Adrenal gland (tissue), 5 donors: ENCODE measurements around the gene OSBPL6.

Experiments
- CTCF ChIP-seq, 6 experiments: fragments of 450-650 bp in 4 of 6; fragments of 200-600 bp in 2 of 6; sonication (generic) in 1 of 6; IDR thresholded peaks; 1 replicate in 5 of 6; 2 replicates in 1 of 6; pipeline versions ENCODE4 v1.5.1 to v1.8.0; 2016 to 2021; ENCODE audit warnings: antibody characterized with exemption in 6 of 6, mild to moderate bottlenecking in 2 of 6, moderate library complexity in 1 of 6
- POLR2A ChIP-seq, 2 donors: fragments of 450-650 bp; IDR thresholded peaks; one replicate each; pipeline ENCODE4 v1.6.1; 2017; ENCODE audit warnings: antibody characterized with exemption in 2 of 2, mild to moderate bottlenecking in 2 of 2, moderate library complexity in 1 of 2
- donor health status: DM: no; HTN: no; CAD: no.

- TF ChIP-seq CTCF (IDR thresholded peaks at IDR 0.05) (no peak), POLR2A (IDR thresholded peaks at IDR 0.05) (no peak)
Measured at GRCh38 chr2:178271094-178271493, 76.8 kb downstream of the OSBPL6 start.
